H54 (cell line): Measurements from ENCODE around the gene HDAC5.

Experiments
- DNase-seq: peaks from one replicate; pipeline ENCODE4 v3.0.0; 2011; ENCODE audit warnings: low spot score, mixed read lengths; ENCODE audit not compliant: insufficient read length
- FAIRE-seq: peaks from 3 replicates; lab custom pipeline; 2011; peaks lifted over from hg19 to GRCh38; lab: Jason Lieb, UNC
- POLR2A ChIP-seq: IDR thresholded peaks from 2 replicates; pipeline ENCODE4 v1.6.1; 2011; ENCODE audit warnings: low read depth, mild to moderate bottlenecking, low read length

Gene HDAC5

DNA sequence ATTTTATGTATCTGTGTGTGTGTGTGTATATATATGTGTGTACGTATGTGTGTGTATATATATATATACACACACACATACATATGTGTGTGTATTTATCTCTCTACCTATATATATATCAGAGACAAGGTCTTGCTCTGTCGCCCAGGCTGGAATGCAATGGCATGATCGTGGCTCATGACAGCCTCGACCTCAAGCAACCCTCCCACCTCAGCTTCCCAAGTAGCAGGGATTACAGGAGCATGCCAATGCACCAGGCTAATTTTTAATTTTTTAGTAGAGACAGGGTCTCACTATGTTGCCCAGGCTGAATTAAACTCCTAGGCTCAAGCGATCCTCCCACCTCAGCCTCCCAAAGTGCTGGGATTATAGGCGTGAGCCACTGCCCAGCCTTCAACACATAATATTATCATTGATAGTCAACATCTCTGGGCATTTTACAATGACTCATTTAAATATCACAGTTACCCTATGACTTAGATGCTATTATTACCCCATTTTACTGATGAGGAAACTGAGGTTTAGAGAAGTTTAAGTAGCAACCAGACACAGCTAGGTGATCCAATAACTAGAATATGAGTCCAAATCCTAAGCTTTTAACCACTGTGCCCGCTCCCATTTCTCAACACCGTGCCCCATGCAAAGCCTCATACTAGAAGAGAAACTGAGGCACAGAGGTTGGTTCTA is 28.6 kb downstream of the HDAC5 start:
- no peak for TF ChIP-seq POLR2A
- DNase-seq (no peak), FAIRE-seq (no peak)

DNA sequence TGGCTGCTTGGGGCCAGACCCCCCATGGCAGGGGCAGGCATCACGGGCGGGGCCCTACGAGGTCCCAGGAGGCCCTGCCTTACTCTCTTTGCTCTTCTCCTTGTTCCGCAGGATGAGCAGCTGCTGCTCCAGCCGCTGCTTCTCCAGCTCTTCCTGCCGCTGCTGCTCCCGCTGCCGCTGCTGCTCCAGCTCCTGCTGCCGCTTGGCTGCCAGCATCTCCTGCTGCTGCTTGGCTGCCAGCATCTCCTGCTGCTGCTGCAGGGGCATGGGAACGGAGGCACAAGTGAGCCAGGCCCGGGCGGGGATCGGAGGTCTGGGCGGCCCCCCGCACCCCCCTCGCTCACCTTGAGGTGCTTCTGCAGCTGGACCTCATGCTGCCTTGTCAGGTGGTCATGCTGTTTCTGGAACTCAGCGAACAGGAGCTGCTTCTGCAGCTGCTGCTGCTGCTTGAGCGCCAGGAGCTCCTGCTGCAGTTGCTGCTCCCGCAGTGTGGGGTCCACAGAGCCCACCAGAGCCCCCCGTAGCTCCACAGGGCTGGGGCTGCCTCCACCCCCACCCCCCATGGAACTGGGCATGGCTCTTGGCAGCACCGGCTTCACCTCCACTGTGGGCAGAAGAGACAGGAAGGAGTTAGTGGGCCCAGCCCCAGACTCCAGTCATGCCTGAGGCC is 30.1 kb downstream of the HDAC5 start:
- DNase-seq: no peak
- TF ChIP-seq POLR2A: no peak
- no peak for FAIRE-seq

DNA sequence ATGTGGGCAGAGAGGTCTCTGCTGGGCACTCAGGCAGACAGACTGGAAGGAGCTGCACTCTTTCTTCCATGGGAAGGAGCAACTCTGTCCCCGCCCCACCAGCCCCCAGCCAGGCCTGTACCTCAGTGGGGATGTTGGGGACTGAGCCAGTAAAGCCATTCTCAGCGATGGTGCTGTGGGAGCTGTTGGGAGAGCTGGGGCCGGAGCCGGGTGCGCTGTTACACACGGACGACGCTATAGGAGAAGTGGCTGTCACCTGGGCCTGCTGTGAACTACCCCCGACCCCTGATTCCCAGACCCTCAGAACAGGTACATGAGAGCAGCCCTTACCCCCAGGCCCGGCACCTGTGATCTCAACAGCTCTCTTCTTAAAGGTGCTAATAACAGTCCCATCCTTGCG is 31.4 kb downstream of the HDAC5 start:
- no peak for FAIRE-seq
- no peak for TF ChIP-seq POLR2A
- DNase-seq: no peak

DNA sequence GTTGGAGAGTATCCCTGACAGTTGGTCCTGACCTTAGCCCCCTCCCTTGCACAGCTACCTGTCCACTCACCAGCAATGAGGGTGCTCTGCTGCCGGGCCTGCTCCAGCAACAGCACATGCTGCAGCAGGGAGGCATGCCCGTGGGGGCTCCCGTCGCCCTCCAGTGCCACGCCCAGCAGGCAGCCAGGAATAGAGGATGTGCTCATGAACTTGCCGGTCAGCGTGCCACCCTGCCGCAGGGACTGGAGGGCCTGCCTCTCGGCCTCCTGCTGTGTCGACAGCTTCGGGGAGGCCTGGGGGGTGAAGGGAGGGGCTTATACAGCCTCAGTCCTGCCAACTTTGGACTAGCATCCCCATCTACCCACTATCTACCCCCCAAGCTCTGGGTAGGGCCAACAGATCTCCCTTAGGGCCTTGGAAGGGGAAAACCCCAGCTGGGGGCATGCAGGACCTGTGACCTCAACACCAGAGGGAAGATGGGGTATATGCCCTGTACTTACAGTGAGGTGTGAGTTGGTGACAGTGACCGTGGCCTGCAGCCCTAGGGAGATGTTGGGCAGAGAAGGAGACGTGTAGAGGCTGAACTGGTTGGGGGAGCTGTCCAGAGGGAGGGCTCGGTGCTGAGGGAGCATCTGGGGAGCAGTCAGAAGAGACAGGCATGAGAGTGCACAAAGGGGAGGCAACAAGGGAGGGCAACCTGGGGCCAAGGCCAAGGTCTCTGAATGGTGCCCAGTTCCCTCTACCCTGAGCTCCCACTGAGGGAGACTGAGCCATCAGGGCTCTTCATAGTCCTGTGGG is 32.0 kb downstream of the HDAC5 start:
- no peak for TF ChIP-seq POLR2A
- no peak for FAIRE-seq
- DNase-seq: no peak

DNA sequence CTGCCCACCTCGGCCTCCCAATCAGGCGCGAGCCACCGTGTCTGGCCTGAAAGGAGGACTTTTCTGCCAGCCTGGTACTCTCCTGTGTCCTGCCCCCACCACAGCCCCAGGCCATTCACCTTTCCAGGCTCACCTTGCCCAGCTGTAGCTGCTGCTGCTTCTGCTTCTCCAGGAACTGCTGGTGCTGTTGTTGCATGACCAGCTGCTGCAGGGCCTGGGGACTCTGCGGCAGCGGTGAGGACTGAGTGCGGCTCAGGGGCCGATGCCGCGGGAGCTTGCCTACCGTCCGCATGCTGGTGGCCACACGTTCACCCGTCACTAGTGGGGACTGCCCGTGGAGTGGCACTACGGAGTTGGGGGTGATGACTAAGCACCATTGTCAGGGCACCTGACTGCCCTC is 35.2 kb downstream of the HDAC5 start:
- DNase-seq (no peak), FAIRE-seq (no peak)
- no peak for TF ChIP-seq POLR2A

DNA sequence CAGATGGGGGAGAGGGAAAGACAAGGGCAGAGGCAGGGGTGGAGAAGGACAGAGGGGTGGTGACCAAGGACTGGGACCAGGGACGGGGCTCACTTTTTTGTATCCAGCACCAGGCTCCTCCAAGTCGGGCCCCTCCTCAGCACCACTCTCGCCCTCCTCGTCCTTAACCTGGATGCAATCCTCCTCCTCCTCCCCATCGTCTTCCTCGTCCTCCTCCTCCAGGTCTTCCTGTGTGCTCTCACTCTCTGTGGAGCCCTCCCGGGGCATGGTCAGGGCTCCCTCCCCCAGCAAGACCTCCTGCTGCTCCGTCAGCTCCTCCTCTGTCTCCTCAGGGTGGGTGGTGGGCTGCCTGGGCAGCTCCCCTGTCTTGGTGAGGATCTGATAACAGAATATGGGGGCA is 36.1 kb downstream of the HDAC5 start:
- no peak for TF ChIP-seq POLR2A
- DNase-seq: no peak
- no peak for FAIRE-seq

DNA sequence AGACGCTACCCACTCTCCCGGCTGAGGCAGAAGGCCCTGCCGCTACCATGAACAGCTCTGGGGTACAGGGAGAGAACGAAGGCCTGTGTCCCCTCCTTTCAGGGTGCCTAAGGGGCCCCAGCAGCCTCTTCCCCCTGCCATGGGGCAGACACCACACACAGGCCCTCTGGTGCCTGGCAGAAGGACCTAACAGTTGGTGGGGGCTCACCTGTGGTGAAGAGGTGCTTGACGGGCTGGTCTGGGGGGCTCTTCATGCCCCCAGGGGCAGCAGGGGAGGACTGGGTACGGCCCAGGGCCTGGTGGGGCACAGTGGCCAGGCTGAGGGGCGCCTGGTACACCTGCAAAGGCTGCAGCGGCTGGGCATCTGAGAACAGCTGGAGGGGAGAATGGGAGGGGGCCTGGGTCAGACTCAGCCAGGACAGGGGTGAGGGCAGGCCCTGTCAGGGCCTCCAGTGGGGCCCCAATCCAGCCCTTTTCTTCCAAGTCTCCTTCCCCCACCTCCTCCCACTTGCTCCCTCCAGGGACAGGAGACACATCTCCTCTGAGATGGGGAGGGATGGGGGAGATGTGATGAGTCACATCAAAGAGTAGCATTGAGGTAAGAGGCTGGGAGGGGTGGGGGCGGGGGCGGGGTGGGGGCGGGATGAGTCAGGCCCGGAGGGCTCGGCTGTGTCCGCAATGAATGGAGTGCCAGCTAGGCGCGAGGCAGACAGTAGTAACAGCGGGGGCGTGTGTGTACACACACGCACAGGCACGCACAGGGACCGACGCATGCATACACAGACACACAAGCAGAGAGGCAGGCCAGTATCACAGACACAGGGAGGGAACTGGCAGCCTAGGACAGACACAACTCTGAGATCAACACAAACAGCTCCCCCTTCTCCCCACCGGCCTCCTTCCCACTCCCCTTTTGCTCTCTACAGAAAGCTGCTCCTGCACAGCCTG is 36.8 kb downstream of the HDAC5 start:
- no peak for FAIRE-seq
- peak; percentile 95 for DNase-seq
- TF ChIP-seq POLR2A: no peak

DNA sequence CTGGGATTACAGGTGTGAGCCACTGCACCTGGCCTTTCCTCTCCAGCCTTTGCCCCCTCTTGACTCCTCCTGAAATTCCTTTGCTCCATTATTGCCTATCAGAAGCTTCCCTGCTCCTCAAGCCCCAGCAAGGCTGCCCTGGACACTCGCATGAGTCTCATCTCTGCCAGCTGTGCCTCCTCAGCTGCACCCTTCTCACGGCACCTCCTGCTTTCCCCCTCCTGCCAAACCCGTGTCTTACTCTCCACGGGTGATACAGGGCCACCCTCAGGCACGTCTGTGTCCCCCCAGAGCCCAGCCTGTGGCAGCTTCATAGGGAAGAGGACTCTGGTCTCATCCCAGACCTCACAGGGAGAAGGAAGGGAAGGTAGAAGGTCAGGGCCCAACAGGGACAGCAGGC is 37.5 kb downstream of the HDAC5 start:
- no peak for TF ChIP-seq POLR2A
- DNase-seq: no peak
- no peak for FAIRE-seq

DNA sequence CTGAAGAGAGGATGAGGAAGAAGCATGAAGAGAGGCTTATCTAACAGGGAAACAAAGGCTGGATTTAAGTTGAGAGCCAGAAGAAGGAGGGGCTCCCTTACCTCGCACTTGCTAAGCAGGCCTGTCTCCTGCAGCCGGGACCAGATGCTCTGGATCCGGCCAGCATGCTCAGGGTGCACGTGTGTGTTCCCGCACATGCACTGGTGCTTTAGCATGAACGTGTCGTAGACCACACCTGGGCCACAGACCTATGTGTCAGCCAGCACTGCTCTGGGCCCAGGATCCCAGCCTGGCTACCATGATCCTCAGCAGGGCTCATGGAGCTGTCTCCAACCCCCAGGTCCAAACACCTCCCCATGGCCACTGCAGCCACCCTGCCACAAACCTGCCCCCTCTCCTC is 38.5 kb downstream of the HDAC5 start:
- no peak for TF ChIP-seq POLR2A
- FAIRE-seq: no peak
- DNase-seq: no peak

DNA sequence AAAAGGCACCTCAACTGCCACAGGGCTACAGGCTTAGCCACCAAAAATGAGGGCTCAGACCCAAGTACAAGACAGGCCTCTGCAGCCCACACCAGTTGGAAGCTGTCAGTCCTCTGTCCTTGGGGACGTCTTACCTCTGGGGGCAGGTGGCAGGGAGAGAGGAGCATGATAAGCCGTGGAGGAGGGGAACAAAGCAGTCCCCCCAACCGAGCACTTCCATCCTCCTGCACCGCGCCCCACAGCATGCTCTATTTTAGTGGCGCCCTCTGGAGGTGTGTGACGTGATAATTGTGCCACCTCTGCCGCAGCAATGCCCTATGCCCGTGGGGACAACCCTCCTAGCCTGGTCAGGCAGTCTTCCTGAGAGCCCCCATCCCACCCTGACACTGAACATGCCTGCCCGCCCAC is 39.3 kb downstream of the HDAC5 start:
- TF ChIP-seq POLR2A: no peak
- DNase-seq: no peak
- FAIRE-seq: no peak

DNA sequence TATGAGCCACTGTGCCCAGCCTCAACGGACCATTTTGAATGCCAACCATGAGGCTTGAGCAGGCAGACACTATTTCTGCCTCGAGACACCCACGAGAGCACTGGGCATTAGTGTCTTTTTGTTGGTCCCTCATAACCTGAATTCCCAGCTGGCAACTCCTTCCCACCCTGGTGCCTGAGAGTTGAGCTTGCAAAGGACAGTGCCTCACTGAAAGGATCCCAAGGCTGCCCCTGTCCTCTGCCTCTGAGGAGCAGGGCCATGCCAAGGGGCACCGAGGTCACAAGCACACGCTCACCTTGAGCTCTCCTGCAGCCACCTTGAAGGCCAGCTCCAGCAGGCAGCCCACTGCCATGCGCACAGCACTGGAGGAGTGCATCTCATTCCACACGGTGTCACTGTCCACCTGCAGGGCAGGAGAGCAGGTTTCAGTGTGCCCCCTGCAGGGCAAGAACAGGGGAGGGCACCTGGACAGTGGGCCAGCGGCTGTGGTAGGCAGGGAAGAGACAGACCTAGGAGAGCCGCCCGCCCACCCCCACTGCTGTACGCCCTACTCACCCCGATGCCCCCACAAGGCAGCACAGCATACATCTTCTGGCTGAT is 40.1 kb downstream of the HDAC5 start:
- DNase-seq (no peak), FAIRE-seq (no peak)
- TF ChIP-seq POLR2A: no peak

DNA sequence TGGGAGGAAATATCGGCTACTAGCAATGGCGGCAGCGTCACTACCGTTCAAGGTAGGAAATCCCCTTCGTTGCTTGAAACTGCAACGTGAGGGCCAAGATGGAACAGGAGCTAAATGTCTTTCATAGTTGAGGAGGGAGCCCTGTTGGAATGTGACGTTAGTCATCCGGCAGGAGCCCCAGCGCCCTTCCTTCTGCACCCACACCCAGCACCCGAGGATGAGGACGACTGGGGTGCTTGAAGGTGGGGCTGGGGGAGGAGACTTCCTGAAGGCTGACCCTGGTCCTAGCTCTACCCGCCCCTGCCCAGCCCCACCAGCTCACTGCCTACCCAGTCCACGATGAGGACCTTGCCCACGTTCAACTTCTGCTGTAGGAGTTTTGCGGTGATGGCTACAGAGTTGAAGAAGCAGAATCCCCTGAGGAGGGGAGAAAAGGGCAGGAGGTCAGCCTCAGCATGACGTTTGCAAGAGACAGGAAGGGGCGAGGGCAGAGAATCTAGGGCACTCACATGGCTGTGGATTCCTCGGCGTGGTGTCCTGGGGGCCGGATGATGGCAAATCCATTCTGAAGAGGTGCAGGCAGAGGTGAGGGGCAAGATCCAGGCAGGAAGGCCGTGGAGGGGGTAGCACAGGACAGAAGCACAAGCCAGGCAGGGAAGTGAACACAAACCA is 41.0 kb downstream of the HDAC5 start:
- no peak for DNase-seq
- TF ChIP-seq POLR2A: no peak
- no peak for FAIRE-seq
